GM18502 (cell line): Measurements from ENCODE around the gene SLC35E2B.
A peak's percentile ranks its signal among the peaks of the same experiment; 100 is the strongest.

Experiments used
- ATAC-seq: cut with Tn5 transposase; IDR thresholded peaks from one replicate; pipeline ENCODE4 v1.9.1; 2021; ENCODE audit warnings: mild to moderate bottlenecking; ENCODE audit not compliant: unreplicated experiment, poor library complexity

Gene SLC35E2B

DNA sequence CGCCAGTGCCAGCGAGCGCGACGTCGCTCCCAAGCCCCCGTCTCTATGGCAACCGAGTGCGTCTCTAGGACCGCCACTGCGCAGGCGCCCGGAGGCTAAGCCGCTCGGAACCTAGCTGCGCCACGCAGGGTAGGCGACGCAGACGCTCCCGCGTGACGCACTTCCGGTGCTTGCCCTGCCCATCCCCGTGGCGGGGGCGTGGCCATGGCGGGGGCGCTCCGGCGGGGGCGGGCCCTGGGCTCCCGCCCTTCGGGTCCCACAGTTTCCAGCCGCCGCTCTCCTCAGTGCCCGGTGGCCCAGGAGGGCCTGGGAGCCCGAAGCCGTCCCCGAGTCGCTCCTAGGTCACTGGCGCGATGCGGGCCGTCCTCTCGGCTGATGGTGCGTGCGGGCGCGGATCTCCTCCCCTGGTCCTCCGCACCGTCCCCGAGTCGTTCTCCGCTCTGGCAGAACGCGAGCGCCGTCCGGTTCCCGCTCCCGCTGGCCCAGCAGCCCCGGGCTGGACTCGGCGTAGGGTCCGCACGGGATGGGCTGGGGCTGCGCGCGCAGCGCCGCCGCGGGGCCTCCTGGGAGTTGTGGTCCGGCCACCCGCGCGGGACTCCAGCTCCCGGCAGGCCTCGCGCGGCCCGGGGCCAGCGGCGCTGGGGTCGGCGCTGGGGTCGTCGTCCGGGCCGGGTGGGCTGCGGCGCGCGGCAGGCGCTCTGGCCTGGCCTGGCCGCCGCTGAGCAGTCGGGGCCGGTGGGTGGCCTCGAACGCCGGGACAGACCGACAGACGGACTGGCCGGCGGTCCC is 77.1 kb downstream of the SLC35E2B start, which contains the start of gene MIB2:
MIB2 (plus strand) TSS at position 245 of the 789 bp plus-strand sequence. CDS start 7,953 bp downstream, outside the sequence.
- peak; percentile 83 for ATAC-seq

- no peak for ATAC-seq
Measured at GRCh38 chr1:1614954-1615255, 77.7 kb downstream of the SLC35E2B start.

GRCh38 chr1:1614204-1614953 is 78.2 kb downstream of the SLC35E2B start:
- ATAC-seq = no peak

DNA sequence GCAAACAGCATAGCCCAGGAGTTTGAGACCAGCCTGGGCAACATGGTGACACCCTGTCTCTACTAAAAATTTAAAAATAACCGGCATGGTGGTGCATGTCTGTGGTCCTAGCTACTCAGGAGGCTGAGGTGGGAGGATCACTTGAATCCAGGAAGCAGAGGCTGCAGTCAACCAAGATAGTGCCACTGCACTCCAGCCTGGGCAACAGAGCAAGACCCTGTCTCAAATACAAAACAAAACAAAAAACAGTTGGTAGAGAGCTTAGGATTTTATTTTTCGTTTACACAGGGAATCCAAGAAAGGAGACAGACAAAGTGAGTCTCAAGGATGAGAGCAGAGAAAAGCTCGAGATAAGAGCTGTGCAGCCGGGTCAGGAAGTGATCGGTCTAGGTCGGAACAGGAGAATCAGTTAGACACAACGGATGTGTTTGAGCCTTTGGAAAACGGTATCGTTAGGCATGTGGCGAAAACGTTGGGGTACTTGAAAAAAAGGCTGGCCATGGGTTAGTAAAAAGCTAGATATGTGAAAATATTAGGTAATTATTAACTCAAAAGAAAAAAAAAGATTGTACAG is 79.0 kb downstream of the SLC35E2B start:
- no peak for ATAC-seq

GRCh38 chr1:1612104-1612400 is 80.5 kb downstream of the SLC35E2B start:
- ATAC-seq = no peak

- ATAC-seq = no peak
Measured at GRCh38 chr1:1610796-1611195, 81.8 kb downstream of the SLC35E2B start.

DNA sequence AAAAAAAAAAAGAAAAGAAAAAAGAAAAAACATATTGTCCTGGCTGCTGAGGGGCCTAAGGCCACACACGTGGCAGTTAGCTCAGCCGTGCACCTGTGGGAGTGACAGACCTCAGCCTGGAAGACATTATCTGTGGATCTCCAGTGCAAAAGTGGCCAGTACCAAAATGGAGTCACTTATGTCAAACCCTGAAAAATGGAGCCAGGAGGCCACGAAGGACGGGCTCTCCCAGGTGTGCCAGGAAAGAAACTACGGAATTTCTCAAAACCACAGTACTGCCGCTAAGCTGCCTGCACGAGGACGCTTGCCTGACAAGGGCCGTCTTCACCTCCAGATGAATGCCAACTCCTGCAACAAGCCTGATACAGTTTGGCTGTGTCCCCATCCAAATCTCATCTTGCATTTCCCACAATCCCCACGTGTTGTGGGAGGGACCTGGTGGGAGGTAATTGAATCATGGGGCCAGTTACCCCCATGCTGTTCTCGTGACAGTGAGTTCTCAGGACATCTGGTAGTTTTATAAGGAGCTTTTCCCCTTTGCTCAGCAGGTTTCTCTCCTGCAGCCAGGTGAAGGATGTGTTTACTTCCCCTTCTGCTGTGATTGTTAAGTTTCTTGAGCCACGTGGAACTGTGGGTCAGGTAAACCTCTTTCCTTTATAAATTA is 82.6 kb downstream of the SLC35E2B start:
- no peak for ATAC-seq
